K562 (cell line): ENCODE measurements around the gene MVB12B. TPM values are rescaled to one million over a fixed set of nuclear protein-coding genes. Genes with fewer than 3 reads are reported as not detected.

ENCODE experiments used
- RNF2 ChIP-seq: sonication (generic); IDR thresholded peaks from 2 replicates; pipeline ENCODE4 v1.6.1; 2016
- TCFL5 ChIP-seq: fragments of 250-450 bp; sonication (Bioruptor Pico); conservative IDR thresholded peaks from 2 replicates; pipeline ENCODE4 v1.6.1; 2021; ENCODE audit warnings: mild to moderate bottlenecking, moderate library complexity, matching md5 sums
- ZNF717 ChIP-seq: fragments of 250-450 bp; sonication (Bioruptor Pico); IDR thresholded peaks from 2 replicates; pipeline ENCODE4 v1.5.0; 2021
- polyA plus RNA-seq, 8 experiments: library from polyadenylated mRNA; depleted of rRNA in 4 of 8; stranded (reverse) in 5 of 8; unstranded in 3 of 8; fragments of >200 nt; fragmentation: Nextera tagmentation in 2 of 8; fragmentation: Illumina TruSeq in 1 of 8; extraction: Ambion mirVana in 2 of 8; extraction: Trizol in 1 of 8; gene quantifications; 2 replicates each; pipeline versions ENCODE4 v1.2.1 to v1.2.3, GENCODE V29; 2011 to 2014; ENCODE audit warnings: inconsistent platforms in 1 of 8, missing spikeins in 1 of 8
- total RNA-seq, 7 experiments: library from RNA; depleted of rRNA in 6 of 7; stranded (reverse); fragments of >200 nt in 6 of 7; fragmentation: Illumina TruSeq in 2 of 7; extraction: Trizol in 2 of 7; gene quantifications; 2 replicates each; pipeline versions ENCODE4 v1.2.1 to v1.2.3, GENCODE V29; 2011 to 2021; ENCODE audit warnings: low replicate concordance in 1 of 7
- TF ChIP-seq, protein P1 (sequence below), 2 experiments: fragments of 450-650 bp; IDR thresholded peaks; 2 replicates each; pipeline ENCODE4 v1.6.1; 2016; ENCODE audit warnings: mild to moderate bottlenecking in 2 of 2, borderline replicate concordance in 1 of 2, low read depth in 1 of 2, moderate library complexity in 1 of 2
- TF ChIP-seq, protein P2 (sequence below): fragments of 200-600 bp; sonication (generic); IDR thresholded peaks from one replicate; pipeline ENCODE4 v1.6.1; 2012; ENCODE audit warnings: mild to moderate bottlenecking, low read depth, low read length, inconsistent platforms
- TF ChIP-seq, protein P3 (sequence below): fragments of 200-800 bp; sonication (Bioruptor generic); IDR thresholded peaks from 2 replicates; pipeline ENCODE4 v1.6.1; 2017; ENCODE audit warnings: missing genetic modification characterization, missing compliant biosample characterization

The MVB12B gene
- total and polyA plus RNA-seq, 9 of the 15 experiments (the other 6 are each of a cell fraction or from before 2014, with no cell fraction given): not detected

DNA sequence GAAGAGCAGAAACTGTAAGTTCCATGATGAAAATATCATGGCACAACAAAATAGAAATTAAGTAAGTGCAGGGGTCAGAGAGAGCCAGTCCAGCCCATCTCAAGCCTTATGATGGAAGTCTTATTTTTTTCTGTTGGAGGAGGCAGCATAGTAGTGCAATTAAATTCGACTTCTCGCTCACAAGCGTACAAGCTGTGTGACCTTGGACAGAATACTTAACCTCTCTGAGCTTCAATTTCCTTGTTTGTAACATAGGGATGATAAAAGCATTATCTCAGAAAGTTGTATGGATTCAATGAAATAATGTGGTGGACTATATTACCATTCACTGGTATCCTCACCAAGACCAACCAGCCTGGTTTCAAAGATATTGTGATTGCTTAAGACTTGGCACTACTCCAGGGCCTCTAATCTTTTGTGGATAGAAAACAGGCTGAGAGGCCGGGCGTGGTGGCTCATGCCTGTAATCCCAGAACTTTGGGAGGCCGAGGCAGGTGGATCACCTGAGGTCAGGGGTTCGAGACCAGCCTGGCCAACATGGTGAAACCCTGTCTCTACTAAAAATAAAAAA is 26.8 kb upstream of the MVB12B start (continued):
- TF ChIP-seq, protein P1, sequence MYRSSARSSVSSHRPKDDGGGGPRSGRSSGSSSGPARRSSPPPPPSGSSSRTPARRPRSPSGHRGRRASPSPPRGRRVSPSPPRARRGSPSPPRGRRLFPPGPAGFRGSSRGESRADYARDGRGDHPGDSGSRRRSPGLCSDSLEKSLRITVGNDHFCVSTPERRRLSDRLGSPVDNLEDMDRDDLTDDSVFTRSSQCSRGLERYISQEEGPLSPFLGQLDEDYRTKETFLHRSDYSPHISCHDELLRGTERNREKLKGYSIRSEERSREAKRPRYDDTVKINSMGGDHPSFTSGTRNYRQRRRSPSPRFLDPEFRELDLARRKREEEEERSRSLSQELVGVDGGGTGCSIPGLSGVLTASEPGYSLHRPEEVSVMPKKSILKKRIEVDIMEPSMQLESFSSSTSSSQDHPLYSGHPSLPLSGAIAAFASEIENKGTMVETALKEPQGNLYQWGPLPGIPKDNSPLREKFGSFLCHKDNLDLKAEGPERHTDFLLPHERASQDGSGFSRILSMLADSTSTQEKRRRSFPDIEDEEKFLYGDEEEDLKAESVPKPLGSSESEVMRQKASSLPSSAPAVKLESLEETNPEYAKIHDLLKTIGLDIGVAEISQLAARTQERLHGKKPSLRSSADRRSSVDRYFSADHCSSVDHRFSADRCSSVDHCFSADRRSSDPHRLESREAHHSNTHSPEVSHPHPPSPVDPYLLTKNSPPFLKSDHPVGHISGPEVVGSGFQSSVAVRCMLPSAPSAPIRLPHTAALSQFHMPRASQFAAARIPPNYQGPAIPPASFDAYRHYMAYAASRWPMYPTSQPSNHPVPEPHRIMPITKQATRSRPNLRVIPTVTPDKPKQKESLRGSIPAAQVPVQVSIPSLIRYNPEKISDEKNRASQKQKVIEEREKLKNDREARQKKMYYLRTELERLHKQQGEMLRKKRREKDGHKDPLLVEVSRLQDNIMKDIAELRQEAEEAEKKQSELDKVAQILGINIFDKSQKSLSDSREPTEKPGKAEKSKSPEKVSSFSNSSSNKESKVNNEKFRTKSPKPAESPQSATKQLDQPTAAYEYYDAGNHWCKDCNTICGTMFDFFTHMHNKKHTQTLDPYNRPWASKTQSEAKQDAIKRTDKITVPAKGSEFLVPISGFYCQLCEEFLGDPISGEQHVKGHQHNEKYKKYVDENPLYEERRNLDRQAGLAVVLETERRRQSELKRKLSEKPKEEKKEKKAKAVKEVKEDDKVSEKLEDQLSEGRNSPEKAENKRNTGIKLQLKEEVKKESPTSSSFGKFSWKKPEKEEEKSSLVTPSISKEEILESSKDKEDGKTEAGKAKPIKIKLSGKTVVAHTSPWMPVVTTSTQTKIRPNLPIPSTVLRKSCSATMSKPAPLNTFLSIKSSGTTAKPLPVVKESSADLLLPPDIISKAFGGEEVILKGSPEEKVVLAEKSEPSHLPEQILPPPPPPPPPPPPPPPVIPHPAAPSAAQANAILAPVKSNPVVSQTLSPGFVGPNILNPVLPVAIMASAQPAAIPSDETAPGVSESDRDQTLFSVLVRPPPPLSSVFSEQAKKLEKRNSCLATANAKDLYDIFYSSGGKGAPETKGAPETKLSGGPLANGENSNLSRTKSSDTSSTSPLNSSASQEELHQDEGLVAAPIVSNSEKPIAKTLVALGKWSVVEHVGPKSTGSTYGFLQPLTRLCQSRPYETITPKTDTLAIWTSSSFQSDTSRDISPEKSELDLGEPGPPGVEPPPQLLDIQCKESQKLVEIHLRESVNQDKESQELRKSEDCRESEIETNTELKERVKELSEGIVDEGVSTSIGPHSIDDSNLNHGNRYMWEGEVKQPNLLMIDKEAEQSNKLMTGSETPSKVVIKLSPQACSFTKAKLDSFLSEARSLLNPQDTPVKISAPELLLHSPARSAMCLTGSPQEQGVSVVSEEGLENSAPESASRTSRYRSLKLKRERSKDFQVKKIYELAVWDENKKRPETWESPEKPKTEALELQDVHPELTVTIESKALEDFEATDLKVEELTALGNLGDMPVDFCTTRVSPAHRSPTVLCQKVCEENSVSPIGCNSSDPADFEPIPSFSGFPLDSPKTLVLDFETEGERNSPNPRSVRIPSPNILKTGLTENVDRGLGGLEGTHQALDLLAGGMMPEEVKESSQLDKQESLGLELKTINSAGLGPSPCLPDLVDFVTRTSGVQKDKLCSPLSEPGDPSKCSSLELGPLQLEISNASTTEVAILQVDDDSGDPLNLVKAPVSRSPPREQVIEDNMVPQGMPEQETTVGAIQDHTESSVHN (IDR thresholded peaks at IDR 0.05; ENCODE audit: borderline replicate concordance in 1 of 2, low read depth in 1 of 2): no peak
- TF ChIP-seq RNF2: no peak
- TF ChIP-seq, protein P2, sequence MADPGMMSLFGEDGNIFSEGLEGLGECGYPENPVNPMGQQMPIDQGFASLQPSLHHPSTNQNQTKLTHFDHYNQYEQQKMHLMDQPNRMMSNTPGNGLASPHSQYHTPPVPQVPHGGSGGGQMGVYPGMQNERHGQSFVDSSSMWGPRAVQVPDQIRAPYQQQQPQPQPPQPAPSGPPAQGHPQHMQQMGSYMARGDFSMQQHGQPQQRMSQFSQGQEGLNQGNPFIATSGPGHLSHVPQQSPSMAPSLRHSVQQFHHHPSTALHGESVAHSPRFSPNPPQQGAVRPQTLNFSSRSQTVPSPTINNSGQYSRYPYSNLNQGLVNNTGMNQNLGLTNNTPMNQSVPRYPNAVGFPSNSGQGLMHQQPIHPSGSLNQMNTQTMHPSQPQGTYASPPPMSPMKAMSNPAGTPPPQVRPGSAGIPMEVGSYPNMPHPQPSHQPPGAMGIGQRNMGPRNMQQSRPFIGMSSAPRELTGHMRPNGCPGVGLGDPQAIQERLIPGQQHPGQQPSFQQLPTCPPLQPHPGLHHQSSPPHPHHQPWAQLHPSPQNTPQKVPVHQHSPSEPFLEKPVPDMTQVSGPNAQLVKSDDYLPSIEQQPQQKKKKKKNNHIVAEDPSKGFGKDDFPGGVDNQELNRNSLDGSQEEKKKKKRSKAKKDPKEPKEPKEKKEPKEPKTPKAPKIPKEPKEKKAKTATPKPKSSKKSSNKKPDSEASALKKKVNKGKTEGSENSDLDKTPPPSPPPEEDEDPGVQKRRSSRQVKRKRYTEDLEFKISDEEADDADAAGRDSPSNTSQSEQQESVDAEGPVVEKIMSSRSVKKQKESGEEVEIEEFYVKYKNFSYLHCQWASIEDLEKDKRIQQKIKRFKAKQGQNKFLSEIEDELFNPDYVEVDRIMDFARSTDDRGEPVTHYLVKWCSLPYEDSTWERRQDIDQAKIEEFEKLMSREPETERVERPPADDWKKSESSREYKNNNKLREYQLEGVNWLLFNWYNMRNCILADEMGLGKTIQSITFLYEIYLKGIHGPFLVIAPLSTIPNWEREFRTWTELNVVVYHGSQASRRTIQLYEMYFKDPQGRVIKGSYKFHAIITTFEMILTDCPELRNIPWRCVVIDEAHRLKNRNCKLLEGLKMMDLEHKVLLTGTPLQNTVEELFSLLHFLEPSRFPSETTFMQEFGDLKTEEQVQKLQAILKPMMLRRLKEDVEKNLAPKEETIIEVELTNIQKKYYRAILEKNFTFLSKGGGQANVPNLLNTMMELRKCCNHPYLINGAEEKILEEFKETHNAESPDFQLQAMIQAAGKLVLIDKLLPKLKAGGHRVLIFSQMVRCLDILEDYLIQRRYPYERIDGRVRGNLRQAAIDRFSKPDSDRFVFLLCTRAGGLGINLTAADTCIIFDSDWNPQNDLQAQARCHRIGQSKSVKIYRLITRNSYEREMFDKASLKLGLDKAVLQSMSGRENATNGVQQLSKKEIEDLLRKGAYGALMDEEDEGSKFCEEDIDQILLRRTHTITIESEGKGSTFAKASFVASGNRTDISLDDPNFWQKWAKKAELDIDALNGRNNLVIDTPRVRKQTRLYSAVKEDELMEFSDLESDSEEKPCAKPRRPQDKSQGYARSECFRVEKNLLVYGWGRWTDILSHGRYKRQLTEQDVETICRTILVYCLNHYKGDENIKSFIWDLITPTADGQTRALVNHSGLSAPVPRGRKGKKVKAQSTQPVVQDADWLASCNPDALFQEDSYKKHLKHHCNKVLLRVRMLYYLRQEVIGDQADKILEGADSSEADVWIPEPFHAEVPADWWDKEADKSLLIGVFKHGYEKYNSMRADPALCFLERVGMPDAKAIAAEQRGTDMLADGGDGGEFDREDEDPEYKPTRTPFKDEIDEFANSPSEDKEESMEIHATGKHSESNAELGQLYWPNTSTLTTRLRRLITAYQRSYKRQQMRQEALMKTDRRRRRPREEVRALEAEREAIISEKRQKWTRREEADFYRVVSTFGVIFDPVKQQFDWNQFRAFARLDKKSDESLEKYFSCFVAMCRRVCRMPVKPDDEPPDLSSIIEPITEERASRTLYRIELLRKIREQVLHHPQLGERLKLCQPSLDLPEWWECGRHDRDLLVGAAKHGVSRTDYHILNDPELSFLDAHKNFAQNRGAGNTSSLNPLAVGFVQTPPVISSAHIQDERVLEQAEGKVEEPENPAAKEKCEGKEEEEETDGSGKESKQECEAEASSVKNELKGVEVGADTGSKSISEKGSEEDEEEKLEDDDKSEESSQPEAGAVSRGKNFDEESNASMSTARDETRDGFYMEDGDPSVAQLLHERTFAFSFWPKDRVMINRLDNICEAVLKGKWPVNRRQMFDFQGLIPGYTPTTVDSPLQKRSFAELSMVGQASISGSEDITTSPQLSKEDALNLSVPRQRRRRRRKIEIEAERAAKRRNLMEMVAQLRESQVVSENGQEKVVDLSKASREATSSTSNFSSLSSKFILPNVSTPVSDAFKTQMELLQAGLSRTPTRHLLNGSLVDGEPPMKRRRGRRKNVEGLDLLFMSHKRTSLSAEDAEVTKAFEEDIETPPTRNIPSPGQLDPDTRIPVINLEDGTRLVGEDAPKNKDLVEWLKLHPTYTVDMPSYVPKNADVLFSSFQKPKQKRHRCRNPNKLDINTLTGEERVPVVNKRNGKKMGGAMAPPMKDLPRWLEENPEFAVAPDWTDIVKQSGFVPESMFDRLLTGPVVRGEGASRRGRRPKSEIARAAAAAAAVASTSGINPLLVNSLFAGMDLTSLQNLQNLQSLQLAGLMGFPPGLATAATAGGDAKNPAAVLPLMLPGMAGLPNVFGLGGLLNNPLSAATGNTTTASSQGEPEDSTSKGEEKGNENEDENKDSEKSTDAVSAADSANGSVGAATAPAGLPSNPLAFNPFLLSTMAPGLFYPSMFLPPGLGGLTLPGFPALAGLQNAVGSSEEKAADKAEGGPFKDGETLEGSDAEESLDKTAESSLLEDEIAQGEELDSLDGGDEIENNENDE: no peak
- TF ChIP-seq, protein P3, sequence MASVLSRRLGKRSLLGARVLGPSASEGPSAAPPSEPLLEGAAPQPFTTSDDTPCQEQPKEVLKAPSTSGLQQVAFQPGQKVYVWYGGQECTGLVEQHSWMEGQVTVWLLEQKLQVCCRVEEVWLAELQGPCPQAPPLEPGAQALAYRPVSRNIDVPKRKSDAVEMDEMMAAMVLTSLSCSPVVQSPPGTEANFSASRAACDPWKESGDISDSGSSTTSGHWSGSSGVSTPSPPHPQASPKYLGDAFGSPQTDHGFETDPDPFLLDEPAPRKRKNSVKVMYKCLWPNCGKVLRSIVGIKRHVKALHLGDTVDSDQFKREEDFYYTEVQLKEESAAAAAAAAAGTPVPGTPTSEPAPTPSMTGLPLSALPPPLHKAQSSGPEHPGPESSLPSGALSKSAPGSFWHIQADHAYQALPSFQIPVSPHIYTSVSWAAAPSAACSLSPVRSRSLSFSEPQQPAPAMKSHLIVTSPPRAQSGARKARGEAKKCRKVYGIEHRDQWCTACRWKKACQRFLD (CRISPR knock-in tag): no peak
- no peak for TF ChIP-seq TCFL5 (CRISPR knock-in tag)
- no peak for TF ChIP-seq ZNF717 (CRISPR knock-in tag)
